Frontal cortex (tissue), 4 donors: ENCODE data around the gene ZP4. TPM values are rescaled to one million over a fixed set of nuclear protein-coding genes. Genes with fewer than 3 reads are reported as not detected.
"Not testable (repeated sequence)": the region's sequence is repeated elsewhere in the genome, so short reads cannot be mapped to it uniquely, and the experiment has no call there.

ENCODE experiments used
- DNase-seq, 2 donors: peaks; one replicate each; pipeline ENCODE4 v3.0.0; 2012; ENCODE audit warnings: low spot score in 2 of 2
- FAIRE-seq: peaks from 2 replicates; lab custom pipeline; 2012; peaks lifted over from hg19 to GRCh38; lab: Jason Lieb, UNC
- total RNA-seq: library from RNA; depleted of rRNA; stranded (reverse); fragments of >200 nt; gene quantifications from one replicate; pipeline ENCODE4 v1.2.3, GENCODE V29; 2014
- donor health status: control.
- donor health status: control.
- donor health status: control.

The ZP4 gene
- total RNA-seq, 1 donor from 2014 or later: not detected

GRCh38 chr1:237878406-237878805, 12.3 kb downstream of the ZP4 start:
- DNase-seq (no peak), FAIRE-seq (no peak)

GRCh38 chr1:237877631-237878030, 13.1 kb downstream of the ZP4 start:
- DNase-seq (no peak), FAIRE-seq (no peak)

GRCh38 chr1:237875291-237875690, 15.4 kb downstream of the ZP4 start:
- FAIRE-seq: no peak

GRCh38 chr1:237873487-237874211, 17.1 kb downstream of the ZP4 start:
- no peak for DNase-seq
- FAIRE-seq: no peak

More at GRCh38 chr1:237875291-237875690, 15.4 kb downstream of the ZP4 start:
- DNase-seq: no peak

GRCh38 chr1:237868817-237869600, 21.7 kb downstream of the ZP4 start:
- no peak for FAIRE-seq
- no peak for DNase-seq

- DNase-seq (no peak), FAIRE-seq (no peak)
These were observed 23.3 kb downstream of the ZP4 start for GRCh38 chr1:237867380-237867888.

- DNase-seq: peak; percentile 36 to 53
- FAIRE-seq: no peak
These were observed 26.1 kb downstream of the ZP4 start for GRCh38 chr1:237864338-237865244.

GRCh38 chr1:237863234-237863633, 27.5 kb downstream of the ZP4 start:
- no peak for FAIRE-seq
- no peak for DNase-seq

- FAIRE-seq (no peak), DNase-seq (no peak)
These were observed 28.8 kb downstream of the ZP4 start for GRCh38 chr1:237861944-237862343.

- DNase-seq (no peak), FAIRE-seq (no peak)
These were observed 31.7 kb downstream of the ZP4 start for GRCh38 chr1:237858992-237859391.

GRCh38 chr1:237857455-237857854, 33.3 kb downstream of the ZP4 start:
- DNase-seq: no peak
- FAIRE-seq: no peak

- no peak for DNase-seq
These were observed 38.4 kb downstream of the ZP4 start for GRCh38 chr1:237852342-237852741.

GRCh38 chr1:237851210-237851845, 39.4 kb downstream of the ZP4 start:
- DNase-seq (peak in 1 of 2 donors; percentile 45), FAIRE-seq (no peak)

More at GRCh38 chr1:237852342-237852741, 38.4 kb downstream of the ZP4 start:
- no peak for FAIRE-seq

- not testable (repeated sequence) for FAIRE-seq
These were observed 47.2 kb downstream of the ZP4 start for GRCh38 chr1:237843516-237843915.

GRCh38 chr1:237841485-237841884, 49.2 kb downstream of the ZP4 start:
- DNase-seq (no peak), FAIRE-seq (no peak)

More at GRCh38 chr1:237843516-237843915, 47.2 kb downstream of the ZP4 start:
- not testable (repeated sequence) for DNase-seq

- FAIRE-seq (no peak), DNase-seq (no peak)
These were observed 51.7 kb downstream of the ZP4 start for GRCh38 chr1:237838904-237839534.

GRCh38 chr1:237838320-237838719, 52.4 kb downstream of the ZP4 start:
- DNase-seq (no peak), FAIRE-seq (no peak)

GRCh38 chr1:237834461-237834860, 56.3 kb downstream of the ZP4 start:
- FAIRE-seq (no peak), DNase-seq (no peak)

GRCh38 chr1:237834048-237834447, 56.7 kb downstream of the ZP4 start:
- DNase-seq (no peak), FAIRE-seq (no peak)
